GM12872 (cell line): ENCODE results near the gene DPP6.

ENCODE experiments used
- CTCF ChIP-seq: IDR thresholded peaks from 3 replicates; pipeline ENCODE4 v1.5.1; 2011; ENCODE audit warnings: low read depth, mild to moderate bottlenecking, low read length, moderate library complexity; ENCODE audit not compliant: insufficient read depth

The DPP6 gene

GRCh38 chr7:154569916-154570315, 517.7 kb downstream of the DPP6 start:
- TF ChIP-seq CTCF: no peak

DNA sequence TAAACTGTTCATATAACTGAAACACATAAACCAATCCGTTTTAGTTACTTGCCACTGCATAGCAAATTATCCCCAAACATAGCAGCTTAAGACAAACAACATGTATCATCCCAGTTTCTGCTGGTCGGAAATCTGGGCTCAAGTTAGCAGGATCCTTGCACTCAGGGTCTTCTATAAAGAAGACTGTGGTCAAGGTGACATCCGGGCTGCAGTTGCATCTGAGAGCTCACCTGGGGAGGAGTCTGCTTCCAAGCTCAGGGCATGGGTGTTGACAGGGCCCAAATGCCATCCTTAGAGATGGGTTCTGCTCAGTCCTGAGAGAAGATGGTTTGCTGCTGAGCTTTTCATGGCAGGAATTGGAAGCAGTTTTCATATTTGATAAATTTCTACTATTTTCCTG, 519.6 kb downstream of the DPP6 start:
- no peak for TF ChIP-seq CTCF

GRCh38 chr7:154574235-154574634, 522.0 kb downstream of the DPP6 start:
- TF ChIP-seq CTCF: no peak

DNA sequence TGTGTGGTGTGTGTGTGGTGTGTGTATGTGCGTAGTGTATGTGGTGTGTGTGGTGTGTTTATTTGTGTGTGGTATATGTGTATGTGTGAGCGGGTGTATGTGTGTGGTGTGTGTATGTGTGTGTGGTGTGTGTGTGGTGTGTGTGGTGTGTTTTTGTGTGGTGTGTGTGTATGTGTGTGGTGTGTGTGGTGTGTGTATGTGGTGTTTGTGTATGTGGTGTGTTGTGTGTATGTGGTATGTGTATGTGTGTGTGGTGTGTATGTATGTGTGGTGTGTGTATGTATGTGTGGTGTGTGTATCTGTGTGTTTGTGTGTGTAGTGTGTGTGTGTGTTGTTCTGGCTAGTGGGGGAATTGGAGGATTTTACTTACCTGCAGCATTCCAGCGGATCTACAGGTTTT, 523.3 kb downstream of the DPP6 start:
- no peak for TF ChIP-seq CTCF

- TF ChIP-seq CTCF: no peak
Observed at GRCh38 chr7:154576604-154577003, 524.4 kb downstream of the DPP6 start.

DNA sequence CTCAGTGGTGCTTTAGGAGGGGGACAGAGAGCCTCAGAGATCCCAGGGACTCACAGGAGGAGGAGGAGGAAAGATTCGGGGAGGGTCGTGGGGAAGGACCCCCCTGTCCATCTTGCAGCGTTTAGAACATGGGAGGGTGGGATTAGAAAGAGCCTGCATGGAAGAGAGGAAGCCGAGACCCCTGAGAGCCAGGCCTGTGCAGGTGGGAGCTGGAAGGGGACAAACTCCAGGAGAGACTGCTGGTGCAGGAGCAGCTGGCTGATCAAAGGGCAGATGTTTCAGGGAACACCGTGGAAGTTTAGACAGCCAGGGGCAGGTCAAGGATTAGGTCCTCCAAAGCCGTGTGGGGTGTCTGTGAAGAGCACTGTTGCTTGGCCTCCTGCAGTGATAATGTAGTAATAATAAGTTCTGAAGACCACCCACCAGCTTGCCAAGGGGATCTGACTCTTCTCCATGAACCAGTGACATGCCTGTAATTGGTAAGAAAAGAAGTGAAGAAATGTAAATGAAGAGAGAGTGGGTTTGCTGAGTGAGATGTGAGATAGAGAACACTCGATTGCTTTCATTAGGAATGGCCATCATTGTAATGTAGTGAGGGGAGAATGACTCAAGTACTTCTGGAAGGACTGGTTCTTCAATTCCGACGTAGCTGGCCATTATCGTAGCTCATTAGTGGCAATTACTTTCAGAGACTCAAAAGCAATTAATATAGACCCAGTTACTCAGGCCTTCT, 525.1 kb downstream of the DPP6 start:
- no peak for TF ChIP-seq CTCF

DNA sequence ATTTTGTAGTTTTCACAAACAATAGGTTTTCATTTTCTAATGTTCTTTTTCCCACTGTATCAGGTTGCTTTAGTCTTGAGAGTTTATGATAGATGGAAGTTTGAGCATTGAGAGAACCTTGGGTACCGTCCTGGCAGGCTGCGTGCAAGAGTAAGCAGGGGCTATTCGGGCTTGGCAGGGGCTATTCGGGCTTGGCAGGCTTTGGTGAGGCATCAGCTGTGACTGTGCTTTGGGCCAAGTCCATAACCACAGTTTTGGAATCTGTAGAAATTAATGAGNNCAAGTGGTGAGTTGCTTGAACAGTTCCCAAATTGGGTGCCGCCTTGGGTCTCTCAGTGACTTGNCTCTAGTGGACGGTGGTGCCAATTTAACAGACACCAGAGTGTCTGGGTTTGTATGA, 526.1 kb downstream of the DPP6 start:
- TF ChIP-seq CTCF: no peak

DNA sequence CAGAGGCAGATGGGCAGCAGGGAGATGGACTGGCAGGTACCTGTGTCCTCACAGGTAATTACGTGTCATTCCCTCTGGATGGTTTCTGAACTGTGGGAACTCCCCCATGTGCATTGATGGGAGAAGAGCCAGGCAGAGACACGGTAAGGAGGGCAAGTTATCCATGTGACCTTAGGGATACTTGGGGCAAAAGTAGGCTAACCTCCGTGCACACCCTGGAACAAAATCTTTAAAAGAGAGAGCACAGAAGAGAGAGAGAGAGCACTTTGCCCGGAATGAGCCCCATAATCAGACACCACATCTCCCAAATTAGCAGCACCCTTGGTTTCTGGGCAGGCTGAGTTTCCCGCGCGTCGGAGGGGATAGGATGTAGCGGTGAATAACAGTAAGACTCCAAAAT, 527.5 kb downstream of the DPP6 start:
- no peak for TF ChIP-seq CTCF
